ENCODE data around the gene HTR3C.
"Not testable (repeated sequence)": the region's sequence is repeated elsewhere in the genome, so short reads cannot be mapped to it uniquely, and the experiment has no call there.

DNA sequence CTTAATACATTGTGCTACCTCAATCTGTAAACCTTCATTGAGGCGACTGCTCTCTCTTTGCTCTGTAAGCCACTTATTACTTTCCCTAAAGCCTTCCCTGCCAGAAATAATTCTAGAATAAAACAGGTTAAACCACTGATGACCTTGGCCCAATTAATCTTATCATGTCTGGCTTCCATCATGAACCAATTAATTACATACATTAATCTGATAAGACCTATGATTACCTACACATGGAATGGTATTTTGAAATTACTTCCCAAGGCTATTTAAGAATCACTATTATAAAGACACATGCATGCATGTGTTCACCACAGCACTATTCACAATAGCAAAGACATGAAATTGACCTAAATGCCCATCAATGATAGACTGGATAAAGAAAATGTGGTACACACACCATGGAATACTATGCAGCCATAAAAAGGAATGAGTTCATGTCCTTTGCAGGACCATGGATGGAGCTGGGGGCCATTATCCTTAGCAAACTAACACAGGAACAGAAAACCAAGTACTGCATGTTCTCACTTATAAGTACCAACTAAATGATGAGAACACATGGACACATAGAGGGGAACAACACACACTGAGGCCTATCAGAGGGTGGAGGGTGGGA lies 24.5 kb upstream of the HTR3C start:
- not testable (repeated sequence) for TF ChIP-seq CTCF (IDR thresholded peaks at IDR 0.05; ENCODE audit: low read depth, low read length); POLR2A (IDR thresholded peaks at IDR 0.05; ENCODE audit: extremely low read depth, insufficient read length); MYC (IDR thresholded peaks at IDR 0.05; ENCODE audit: low read depth, low read length)
- TF ChIP-seq, protein P1, sequence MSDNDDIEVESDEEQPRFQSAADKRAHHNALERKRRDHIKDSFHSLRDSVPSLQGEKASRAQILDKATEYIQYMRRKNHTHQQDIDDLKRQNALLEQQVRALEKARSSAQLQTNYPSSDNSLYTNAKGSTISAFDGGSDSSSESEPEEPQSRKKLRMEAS (IDR thresholded peaks at IDR 0.05; ENCODE audit: low read depth, low read length), result not testable (repeated sequence)

Data from NB4 (cell line).